ENCODE data around the gene CAPN7.
"Not testable (repeated sequence)": the region's sequence is repeated elsewhere in the genome, so short reads cannot be mapped to it uniquely, and the experiment has no call there.

Gene CAPN7

DNA sequence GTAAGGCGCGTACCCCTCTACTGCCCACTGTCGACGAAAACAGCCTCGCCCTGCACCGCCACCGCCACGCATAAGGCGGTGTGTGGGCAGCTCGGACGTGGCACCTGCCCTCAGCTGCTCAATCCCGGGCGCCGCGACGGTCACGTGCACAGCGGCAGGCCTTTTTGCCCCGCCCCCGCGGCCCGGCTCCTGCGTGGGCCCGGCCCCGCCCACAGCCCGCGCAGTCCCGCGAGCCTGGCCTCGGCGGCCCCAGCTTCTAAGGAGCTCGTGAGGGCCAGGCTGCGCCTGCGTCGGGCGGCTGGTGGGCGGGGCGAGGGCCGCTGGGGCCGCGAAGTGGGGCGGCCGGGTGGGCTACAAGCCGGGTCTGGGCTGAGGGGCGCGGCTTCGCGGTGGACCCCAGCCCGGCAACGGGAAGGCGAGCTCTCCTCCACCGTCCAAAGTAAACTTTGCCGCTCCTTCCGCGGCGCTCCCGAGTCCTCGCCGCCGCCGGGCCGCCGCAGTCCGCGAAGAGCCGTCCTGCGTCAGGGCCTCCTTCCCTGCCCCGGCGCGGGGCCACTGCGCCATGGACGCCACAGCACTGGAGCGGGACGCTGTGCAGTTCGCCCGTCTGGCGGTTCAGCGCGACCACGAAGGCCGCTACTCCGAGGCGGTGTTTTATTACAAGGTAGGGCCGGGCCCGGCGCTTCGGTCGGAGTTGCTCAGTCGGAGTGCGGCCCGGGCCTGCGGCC lies at the start of gene CAPN7:
CAPN7 (plus strand) TSS at position 313 of the 728 bp plus-strand sequence; CDS start at position 563, 250 bp downstream.
- peak; percentile 98 for DNase-seq

DNA sequence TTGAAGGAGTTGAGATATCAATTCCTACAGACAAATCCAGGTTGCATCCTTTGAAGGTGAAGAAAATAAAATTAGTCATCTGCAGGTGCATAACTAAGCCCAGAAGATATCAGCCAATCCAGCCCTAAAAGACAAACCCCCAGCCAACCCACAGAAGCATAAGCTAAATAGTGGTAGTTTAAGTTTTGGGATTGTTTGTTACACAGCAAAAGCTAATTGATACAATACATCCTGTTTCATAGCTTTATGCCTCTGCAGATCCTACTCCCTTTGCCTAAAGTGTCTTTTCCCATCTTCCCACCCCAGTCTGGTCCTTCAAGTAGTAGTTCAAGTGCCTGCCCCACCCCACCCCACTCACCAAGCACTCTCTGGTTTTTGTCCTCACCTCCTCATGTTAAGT lies 48.6 kb upstream of the CAPN7 start:
- no peak for DNase-seq

DNA sequence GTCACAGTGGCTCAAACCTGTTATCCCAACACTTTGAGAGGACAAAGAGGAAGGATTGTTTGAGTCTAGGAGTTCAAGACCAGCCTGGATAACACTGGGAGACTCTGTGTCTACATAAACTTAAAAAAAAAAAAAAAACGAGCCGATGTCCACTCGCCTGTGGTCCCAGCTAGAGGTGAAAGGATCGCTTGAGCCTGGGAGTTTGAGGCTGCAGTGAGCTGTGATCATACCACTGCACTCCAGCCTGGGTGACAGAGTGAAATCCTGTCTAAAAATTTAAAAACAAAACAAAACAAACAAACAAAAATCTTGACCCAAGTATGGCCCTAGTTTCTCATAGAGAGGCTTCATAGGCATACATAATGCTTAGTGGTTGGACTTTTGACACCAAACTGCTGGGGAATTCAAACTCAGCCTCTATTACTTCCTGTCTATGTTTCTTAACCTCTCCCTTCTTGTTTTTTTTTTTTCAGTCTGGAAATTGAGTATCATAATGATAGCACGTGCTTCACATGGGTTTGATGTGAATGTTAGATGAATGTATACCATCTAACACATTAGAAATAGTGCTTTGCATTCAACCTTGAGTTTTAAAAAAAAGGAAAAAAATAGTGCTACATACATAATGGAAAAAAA lies 46.4 kb upstream of the CAPN7 start:
- no peak for DNase-seq

DNA sequence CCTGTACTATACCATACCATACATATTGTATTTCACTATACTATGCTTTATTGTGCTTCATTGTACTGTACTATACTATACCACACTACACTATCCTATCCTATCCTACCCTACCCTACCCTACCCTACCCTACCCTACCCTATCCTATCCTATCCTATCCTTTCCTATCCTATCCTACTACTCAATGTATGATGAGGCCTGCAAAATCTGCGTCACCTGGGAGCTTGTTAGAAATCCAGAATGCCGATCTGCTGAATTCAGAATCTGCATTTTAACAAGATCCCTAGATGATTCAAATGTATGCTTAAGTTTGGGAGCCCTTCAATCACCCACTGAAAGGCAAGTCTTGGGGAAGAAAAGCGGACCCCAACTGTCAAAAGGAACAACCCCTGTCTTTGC lies 45.4 kb upstream of the CAPN7 start:
- no peak for DNase-seq

DNA sequence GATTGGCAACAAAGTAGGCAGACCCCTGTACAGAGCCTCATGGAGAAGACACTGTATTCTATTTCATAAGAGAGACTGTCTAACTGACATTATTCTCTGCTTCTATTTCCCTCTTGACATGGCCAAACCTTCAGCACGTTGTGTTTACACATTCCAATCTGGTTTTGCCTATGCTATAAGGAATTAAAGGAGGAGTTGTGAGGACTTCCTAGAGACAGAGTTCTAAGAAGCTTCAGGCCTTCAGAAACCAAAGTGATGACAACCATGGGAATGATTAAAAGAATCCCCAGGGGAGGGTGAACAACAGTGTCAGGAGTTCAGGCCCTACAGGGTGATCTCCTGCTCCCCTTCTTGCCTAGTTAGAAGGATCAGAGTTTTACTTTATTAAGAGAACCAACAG lies 44.9 kb upstream of the CAPN7 start:
- DNase-seq: no peak

DNA sequence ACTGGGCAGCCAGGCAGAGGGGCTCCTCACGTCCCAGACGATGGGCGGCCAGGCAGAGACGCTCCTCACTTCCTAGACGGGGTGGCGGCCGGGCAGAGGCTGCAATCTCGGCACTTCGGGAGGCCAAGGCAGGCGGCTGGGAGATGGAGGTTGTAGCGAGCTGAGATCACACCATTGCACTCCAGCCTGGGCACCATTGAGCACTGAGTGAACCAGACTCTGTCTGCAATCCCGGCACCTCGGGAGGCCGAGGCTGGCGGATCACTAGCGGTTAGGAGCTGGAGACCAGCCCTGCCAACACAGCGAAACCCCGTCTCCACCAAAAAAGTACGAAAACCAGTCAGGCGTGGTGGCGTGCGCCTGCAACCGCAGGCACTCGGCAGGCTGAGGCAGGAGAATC lies 42.4 kb upstream of the CAPN7 start:
- DNase-seq: not testable (repeated sequence)

DNA sequence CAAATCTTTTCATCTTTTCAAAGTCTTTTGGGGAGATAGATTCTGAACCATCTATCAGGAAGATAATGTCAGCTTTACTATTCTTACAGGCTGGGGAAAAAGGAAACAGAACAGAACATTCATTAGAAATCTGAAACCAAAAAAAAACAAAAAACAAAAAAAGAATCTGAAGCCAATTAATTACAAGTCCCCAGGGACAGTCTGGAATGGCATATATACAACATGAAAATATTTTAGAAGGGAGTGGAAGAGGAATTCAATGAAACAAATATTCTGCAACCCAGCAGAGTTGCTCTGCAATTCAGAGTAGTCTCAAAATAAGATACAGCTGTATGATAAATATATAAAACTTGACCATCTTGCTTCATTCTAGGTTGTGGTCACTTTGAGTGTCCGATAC lies 41.7 kb upstream of the CAPN7 start:
- DNase-seq: no peak

DNA sequence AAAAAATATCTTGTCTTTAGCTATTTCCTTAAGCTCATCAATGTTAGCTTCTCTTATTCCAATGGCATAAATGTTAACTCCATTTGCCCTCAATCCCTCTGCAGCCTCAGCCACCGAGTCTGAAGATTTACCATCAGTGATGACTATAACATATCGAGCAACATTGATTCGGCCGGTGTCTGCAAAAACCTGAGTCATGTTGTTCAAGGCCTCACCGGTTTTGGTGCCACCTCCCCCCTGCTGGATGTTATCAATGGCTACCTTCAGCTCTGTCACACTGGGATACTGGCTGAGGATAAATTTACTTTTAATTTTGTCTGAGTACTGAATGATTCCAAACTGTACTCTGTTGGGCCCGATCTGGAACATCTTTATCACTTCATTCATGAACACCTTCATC lies 41.0 kb upstream of the CAPN7 start:
- DNase-seq: no peak

DNA sequence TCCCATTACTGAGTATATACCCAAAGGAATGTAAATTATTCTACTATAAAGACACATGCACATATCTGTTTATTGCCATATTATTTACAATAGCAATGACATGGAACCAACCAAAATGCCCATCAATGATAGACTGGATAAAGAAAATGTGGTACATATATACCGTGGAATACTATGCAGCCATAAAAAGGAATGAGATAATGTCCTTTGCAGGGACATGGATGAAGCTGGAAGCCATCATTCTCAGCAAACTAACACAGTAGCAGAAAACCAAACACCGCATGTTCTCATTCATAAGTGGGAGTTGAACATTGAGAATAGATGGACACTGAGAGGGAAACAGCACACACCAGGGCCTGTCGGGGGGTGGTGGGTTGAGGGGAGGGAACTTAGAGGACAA lies 39.7 kb upstream of the CAPN7 start:
- DNase-seq: not testable (repeated sequence)

DNA sequence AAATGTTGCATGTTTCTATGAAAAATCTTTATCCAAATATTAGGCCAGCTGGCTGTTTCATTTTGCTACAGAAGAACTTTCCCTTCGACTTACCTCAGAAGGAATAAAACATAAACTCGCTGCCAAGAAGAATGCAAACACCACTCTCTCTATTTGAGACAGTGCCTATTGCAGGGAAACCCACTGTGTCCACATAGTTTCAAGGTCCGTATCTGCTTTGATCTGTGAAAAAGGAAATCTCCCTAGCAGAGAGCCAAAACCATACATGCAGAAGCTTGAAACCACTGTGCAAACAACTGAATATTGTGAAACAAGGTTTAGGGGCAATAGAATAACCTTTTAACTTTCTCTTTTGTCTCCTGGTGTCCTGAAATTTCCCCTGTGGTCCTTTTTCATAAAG lies 35.0 kb upstream of the CAPN7 start:
- no peak for DNase-seq

DNA sequence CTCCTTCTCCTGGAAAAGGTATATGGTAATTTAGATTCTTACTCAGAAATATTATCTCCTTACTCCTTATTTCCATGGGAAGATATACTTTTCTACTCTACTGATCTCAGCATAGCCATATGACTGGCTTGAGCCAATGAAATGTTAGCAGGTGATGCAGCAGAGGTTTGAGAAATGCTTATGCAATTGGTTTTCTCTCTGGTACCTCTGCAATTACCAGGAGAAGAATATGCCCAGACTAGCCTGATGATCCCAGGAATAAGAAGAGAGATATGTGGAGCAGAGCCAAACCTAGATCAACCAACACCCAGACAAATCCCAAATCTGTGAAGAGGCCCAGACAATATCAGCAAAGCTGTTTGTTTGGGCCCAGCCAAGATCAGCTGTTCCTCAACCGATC lies 33.2 kb upstream of the CAPN7 start:
- no peak for DNase-seq

DNA sequence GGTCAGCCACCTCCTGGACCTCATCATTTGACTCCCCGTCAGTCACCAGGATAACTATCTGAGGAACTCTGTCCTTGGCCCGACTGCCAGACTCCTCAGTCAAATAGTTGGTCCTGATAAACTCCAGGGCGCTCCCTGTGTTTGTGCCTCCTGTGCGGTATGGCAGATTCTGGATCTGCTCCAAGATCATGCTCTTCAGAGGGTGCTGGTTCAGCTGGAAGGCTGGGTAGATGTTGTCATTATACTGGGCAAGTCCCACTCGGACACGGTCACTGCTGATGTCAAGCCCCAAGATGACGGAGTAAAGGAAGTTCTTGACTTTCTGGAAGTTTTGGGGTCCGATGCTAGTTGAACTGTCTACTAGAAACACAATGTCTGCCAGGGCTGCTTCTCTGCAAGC lies 31.1 kb upstream of the CAPN7 start:
- no peak for DNase-seq

DNA sequence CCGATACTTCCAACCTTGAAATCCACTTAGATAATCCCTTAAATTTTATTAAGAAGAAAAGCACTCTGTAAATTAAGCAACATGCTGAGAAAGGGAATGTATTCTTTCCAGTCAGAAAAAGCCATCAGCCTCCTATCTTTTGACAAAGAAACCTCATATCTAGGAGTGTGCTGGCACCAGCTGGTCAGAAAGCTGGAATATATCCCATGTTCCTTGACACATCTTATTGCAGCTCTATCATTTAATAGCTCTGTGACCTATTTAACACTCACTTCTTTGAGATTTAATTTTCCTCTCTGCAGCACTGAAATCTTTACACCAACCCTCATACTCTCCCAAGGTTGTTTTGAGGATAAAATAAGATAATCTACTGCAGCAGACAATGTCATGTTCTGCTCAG lies 30.4 kb upstream of the CAPN7 start:
- no peak for DNase-seq

DNA sequence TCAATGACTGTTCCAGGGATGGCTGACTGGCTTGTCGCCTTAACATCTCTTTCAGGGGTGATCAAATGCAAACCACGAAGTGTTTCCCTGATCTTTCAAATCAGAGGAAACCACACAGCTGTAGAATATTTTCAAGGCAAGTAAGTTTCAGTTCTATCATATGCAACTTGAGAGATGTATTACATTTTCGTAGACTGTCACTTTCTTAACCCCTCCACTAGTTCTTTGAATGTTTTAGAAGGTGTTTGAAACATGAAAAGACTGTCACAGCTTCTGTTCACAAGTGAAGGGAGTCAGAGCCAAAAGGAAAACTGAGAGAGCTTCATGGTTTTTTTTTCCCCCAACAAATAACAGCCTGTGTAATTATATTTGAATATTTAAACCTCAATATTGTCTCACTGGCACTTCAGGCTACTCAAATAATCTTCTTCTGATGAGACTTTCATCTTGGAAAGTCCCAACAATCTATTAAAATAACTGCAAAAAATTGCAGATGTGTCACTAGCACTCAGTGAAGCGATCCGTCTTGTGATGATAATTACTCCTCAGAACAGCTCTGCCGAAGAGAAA lies 25.9 kb upstream of the CAPN7 start:
- no peak for DNase-seq

DNA sequence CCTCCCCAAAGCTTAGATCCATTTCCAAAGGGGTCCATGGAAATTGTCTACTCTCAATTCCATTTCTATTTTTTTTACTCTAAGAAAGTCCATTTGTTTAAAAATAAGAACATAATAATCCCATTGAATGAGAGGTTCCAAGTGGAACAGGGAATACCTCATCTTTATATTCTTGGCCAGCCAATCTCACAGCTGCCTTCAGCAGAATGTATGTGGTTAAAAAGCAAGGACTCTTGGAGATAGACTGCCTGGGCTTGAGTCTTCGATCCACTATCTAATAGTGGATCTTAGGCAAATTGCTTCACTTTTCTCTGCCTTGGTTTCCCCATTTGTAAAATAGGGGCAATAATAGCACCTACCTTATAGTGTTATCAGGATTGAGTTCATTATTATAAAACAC lies 24.5 kb upstream of the CAPN7 start:
- no peak for DNase-seq

DNA sequence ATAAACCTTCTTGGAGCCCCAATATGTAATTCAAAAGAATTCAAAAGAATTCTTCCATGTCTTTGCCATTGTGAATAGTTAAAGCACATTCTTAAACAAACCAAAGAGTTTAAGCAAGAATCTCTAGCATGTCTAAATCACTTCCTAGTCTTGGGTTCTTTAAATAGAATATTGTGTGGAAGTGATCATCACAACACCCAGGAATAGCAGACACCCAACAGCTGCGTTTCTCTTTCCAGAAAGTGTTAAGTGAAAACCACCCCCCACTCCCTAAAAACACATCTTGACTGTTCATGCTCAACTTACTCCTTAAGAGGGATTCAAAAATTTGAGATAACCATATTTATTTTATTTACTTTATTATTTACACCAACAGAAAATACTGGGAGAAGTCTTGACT lies 24.1 kb upstream of the CAPN7 start:
- DNase-seq: no peak

DNA sequence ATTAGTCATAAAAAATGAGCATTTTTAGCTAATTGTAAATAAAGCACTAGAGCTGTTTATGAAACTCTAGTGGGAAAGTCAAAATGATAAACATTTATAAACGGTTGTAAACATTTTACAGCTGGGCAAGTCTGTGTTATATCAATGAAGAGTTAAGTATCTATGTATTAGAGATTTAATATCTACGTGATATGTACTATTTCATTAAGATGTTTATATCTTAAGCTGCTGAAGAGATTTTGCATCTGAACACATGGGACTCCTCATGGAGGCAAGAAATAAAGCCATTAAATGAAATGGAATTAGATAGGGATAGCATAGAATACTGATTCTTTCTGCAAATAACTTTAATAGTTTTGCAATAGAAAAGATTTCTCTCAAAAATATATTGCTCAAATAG lies 23.0 kb upstream of the CAPN7 start:
- no peak for DNase-seq

DNA sequence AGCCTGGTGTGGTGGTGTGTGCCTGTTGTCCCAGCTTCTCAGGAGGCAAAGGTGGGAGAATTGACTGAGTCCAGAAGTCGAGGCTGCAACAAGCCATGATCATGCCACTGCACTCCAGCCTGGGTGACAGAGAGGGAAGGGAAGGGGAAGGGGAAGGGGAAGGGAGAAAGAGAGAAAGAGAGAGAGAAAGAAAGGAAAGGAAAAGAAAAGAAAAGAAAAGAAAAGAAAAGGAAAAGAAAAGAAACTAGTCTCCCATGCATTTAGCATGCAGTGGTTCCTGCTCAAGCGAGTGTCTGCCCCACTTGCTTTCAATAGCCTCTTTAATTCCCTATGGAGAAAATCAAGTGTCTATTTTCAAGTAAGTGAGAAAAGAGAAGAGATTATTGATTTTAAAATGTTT lies 20.6 kb upstream of the CAPN7 start:
- DNase-seq: no peak

DNA sequence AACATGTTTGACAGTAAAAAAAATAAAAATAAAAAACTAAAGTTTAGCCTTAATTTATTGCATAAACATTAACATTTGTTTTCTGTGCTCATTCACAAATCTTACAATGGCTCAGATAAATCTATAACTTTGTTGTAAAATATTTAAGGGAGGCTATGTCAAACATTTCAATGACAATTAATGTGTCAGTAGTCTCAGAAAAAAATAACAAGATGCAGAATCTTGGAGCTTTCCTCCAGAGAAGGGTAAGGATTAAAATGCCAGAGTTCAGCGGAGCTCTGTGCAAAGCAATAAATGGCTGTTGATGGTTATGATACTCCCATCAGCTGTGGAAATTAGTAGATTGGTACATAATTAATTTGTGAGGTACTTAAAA lies 20.0 kb upstream of the CAPN7 start:
- DNase-seq: no peak

DNA sequence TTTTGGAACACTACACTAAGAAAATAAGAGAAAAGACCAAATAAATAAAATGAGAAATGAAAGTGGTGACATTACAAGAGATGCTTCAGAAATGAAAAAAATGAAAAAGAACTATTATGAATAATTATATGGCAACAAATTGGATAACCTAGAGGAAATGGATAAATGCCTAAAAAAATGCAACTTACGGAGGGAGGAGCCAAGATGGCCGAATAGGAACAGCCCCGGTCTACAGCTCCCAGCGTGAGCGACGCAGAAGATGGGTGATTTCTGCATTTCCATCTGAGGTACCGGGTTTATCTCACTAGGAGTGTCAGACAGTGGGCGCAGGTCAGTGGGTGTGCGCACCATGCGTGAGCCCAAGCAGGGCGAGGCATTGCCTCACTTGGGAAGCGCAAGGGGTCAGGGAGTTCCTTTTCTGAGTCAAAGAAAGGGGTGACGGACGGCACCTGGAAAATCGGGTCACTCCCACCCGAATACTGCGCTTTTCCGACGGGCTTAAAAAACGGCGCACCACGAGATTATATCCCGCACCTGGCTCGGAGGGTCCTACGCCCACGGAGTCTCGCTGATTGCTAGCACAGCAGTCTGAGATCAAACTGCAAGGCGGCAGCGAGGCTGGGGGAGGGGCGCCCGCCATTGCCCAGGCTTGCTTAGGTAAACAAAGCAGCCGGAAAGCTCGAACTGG lies 19.4 kb upstream of the CAPN7 start:
- DNase-seq: not testable (repeated sequence)

DNA sequence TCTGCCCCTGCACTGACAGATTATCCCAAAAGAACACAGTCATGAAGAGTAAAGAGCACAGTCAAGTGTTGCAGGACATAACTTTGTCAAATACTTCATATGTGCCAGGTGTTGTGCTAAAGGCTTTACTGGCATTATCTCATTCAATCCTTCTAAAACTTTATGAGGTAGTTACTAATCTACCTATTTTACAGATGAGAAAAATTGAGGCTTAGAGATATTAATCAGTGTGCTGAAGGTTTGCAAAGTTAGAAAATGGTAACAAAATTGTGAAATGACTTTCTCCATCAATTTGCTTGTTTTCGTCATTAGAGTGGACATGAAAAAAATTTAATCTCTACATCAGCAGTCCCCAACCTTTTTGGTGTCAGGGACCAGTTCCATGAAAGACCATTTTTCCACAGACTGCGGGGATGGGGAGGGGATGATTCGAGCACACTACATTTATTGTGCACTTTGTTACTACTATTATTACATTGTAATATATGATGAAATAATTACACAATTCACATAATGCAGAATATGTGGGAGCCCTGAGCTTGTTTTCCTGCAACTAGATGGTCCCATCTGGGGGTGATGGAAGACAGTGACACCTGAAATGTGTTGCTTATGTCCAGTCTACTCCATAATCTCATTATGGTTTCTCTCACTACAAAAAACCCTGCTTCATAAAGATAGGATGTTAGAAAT lies 8.6 kb upstream of the CAPN7 start:
- DNase-seq: no peak

DNA sequence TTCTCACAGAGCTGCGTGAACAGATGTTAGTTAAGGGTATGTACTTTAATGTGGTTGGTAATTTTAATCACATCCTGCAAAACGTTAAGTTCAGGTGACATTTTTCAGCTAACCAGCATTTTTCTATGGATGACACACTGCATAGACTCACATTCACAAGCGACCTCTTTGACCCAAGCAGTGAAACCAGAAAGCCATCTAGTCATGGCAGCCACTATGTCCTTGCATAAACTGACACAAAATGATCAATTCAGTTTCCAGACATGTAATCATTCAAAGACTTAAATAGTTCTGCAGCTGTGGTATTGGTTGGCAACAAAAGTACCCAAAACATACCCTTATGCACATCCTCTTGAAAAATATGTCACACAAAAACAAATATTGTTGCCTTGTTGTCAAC lies 7.4 kb upstream of the CAPN7 start:
- no peak for DNase-seq

DNA sequence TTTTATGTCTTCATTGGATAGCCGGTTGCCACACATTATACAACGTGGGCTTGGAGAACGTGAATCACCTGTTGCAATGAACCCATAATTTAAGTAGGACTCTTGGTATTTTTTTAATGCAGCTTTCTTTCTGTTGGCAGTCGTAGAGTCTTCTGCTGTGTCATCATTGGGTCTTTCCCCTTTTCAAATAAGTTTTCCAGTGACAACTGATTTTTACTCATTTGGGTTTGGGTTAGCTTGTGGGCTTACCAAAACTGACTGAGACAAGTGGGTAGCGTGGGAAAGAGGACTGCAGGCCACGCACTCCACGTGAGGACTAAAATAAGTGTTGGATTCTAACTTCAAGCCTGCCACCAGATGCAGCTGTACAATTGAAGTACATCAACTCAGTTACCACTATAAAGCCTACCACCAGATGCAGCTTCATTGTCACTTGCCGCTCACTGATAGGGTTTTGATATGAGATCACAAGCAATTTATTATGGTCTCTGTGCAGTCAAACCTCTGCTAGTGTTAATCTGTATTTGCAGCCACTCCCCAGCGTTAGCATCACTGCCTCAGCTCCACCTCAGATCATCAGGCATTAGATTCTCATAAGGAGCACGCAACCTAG lies 6.4 kb upstream of the CAPN7 start:
- DNase-seq: no peak

Measured in RPMI8226 (cell line).